ENCODE data around the gene MUTYH. TPM values are rescaled to one million over a fixed set of nuclear protein-coding genes. Genes with fewer than 3 reads are reported as not detected.
"Not testable (repeated sequence)": the region's sequence is repeated elsewhere in the genome, so short reads cannot be mapped to it uniquely, and the experiment has no call there.

The MUTYH gene
- total RNA-seq, 1 experiment from 2014 or later, result 48.4 TPM

DNA sequence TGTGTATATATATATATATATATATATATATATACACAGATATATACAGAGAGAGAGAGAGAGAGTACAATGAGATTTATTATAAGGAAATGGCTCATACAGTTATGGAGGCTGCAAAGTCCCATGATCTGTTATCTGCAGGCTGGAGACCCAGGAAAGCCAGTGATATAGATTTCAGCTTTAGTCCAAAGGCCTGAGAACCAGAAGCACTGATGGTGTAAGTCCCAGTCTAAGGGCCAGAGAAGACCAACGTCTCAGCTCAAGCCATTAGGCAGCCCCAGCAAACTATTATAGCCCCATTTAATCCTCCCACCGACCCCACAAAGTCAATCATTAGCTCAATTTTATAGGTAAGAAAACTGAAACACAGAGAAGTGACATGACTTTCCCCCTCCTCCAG, 48.5 kb downstream of the MUTYH start:
- no TSS peak for BruUV-seq (replicated peaks)
- no peaks in the 10 kb centered on the region for H3K4me1 Mint-ChIP-seq (ENCODE audit: low read depth, unreplicated experiment)
- no peak overlapping the region for H3K27ac Mint-ChIP-seq (ENCODE audit: unreplicated experiment)
- intact Hi-C loops (cut with micrococcal nuclease; ENCODE audit: unreplicated experiment), result no loop called here
- no peaks in the 10 kb centered on the region for H3K36me3 Mint-ChIP-seq (ENCODE audit: insufficient read depth, unreplicated experiment)
- H3K27me3 Mint-ChIP-seq (ENCODE audit: insufficient read depth, unreplicated experiment), result peaks cover 5% of the 10 kb centered on the region
- CTCF ChIA-PET, result interaction anchor here (0.5 to 0.8 kb wide), 3 partner anchors 259 to 955 kb away, joined by 3 read pairs; no protein-coding TSS in a partner anchor
- POLR2A ChIA-PET, result interaction anchor here (1.3 kb wide), 1 partner anchor 12 kb away, joined by 9 read pairs; no protein-coding TSS in a partner anchor
- H3K9me3 Mint-ChIP-seq (ENCODE audit: unreplicated experiment), result no peaks in the 10 kb centered on the region
- TF ChIP-seq, protein P1, sequence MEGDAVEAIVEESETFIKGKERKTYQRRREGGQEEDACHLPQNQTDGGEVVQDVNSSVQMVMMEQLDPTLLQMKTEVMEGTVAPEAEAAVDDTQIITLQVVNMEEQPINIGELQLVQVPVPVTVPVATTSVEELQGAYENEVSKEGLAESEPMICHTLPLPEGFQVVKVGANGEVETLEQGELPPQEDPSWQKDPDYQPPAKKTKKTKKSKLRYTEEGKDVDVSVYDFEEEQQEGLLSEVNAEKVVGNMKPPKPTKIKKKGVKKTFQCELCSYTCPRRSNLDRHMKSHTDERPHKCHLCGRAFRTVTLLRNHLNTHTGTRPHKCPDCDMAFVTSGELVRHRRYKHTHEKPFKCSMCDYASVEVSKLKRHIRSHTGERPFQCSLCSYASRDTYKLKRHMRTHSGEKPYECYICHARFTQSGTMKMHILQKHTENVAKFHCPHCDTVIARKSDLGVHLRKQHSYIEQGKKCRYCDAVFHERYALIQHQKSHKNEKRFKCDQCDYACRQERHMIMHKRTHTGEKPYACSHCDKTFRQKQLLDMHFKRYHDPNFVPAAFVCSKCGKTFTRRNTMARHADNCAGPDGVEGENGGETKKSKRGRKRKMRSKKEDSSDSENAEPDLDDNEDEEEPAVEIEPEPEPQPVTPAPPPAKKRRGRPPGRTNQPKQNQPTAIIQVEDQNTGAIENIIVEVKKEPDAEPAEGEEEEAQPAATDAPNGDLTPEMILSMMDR (IDR thresholded peaks at IDR 0.05; ENCODE audit: insufficient read depth in 1 of 2, low read depth in 1 of 2, low read length in 1 of 2, severe bottlenecking in 1 of 2, unreplicated experiment in 1 of 2), result no peak
- no peaks in the 10 kb centered on the region for H3K4me1 ChIP-seq
- H3K9me3 ChIP-seq, result no peaks in the 10 kb centered on the region
- DNase-seq, result no peak
- H3K4me3 ChIP-seq (ENCODE audit: low read depth, low read length), result no peak overlapping the region
- no peaks in the 10 kb centered on the region for H3K36me3 ChIP-seq (ENCODE audit: control insufficient read depth, insufficient read depth, low read length)
- H3K4me3 Mint-ChIP-seq (ENCODE audit: unreplicated experiment), result no peak overlapping the region
- no peaks in the 10 kb centered on the region for H3K27me3 ChIP-seq (replicated peaks; ENCODE audit: control insufficient read depth, insufficient read depth, low read length)

DNA sequence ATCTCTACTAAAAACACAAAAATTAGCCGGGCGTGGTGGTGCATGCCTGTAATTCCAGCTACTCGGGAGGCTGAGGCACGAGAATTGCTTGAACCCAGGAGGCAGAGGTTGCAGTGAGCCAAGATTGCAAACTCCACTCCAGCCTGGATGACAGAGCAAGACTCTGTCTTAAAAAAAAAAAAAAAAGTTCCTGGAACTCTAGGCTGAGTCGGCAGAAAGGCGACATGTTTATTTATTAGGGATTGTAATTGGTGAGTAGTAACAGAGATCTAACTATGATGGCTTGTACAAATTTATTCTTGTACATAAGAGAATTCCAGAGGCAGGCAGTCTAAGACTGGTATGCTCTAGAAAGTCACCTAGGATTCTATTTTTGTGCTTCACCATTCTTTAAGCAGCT, 49.2 kb downstream of the MUTYH start:
- H3K27me3 Mint-ChIP-seq (ENCODE audit: insufficient read depth, unreplicated experiment); H3K36me3 ChIP-seq (ENCODE audit: control insufficient read depth, insufficient read depth, low read length); H3K4me3 ChIP-seq (ENCODE audit: low read depth, low read length); CTCF ChIA-PET; DNase-seq; H3K9me3 Mint-ChIP-seq (ENCODE audit: unreplicated experiment); H3K27ac Mint-ChIP-seq (ENCODE audit: unreplicated experiment); H3K36me3 Mint-ChIP-seq (ENCODE audit: insufficient read depth, unreplicated experiment); H3K9me3 ChIP-seq; H3K4me1 Mint-ChIP-seq (ENCODE audit: low read depth, unreplicated experiment); H3K4me3 Mint-ChIP-seq (ENCODE audit: unreplicated experiment); intact Hi-C loops (cut with micrococcal nuclease; ENCODE audit: unreplicated experiment); H3K4me1 ChIP-seq; POLR2A ChIA-PET; H3K27me3 ChIP-seq (replicated peaks; ENCODE audit: control insufficient read depth, insufficient read depth, low read length); BruUV-seq (replicated peaks): not testable (repeated sequence)

DNA sequence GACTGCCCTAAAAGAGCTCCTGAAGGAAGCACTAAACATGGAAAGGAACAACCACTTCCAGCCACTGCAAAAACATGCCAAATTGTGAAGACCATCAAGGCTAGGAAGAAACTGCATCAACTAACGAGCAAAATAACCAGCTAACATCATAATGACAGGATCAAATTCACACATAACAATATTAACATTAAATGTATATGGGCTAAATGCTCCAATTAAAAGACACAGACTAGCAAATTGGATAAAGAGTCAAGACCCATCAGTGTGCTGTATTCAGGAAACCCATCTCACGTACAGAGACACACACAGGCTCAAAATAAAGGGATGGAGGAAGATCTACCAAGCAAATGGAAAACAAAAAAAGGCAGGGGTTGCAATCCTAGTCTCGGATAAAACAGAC, 53.7 kb downstream of the MUTYH start:
- not testable (repeated sequence) for BruUV-seq (replicated peaks); DNase-seq

DNA sequence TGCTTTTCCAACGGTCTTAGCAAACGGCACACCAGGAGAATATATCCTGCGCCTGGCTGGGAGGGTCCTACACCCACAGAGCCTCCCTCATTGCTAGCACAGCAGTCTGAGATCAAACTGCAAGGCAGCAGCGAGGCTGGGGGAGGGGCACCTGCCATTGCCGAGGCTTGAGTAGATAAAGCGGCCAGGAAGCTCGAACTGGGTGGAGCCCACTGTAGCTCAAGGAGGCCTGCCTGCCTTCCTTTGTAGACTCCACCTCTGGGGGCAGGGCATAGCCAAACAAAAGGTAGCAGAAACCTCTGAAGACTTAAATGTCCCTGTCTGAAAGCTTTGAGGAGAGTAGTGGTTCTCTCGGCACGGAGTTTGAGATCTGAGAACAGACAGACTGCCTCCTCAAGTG, 55.4 kb downstream of the MUTYH start:
- H3K4me1 Mint-ChIP-seq (ENCODE audit: low read depth, unreplicated experiment); POLR2A ChIA-PET; H3K36me3 ChIP-seq (ENCODE audit: control insufficient read depth, insufficient read depth, low read length); H3K27me3 ChIP-seq (replicated peaks; ENCODE audit: control insufficient read depth, insufficient read depth, low read length); BruUV-seq (replicated peaks); H3K9me3 ChIP-seq; intact Hi-C loops (cut with micrococcal nuclease; ENCODE audit: unreplicated experiment); CTCF ChIA-PET; H3K27me3 Mint-ChIP-seq (ENCODE audit: insufficient read depth, unreplicated experiment); H3K27ac Mint-ChIP-seq (ENCODE audit: unreplicated experiment); H3K4me3 Mint-ChIP-seq (ENCODE audit: unreplicated experiment); H3K4me3 ChIP-seq (ENCODE audit: low read depth, low read length); H3K4me1 ChIP-seq; DNase-seq; H3K36me3 Mint-ChIP-seq (ENCODE audit: insufficient read depth, unreplicated experiment): not testable (repeated sequence)
- peaks cover 19% of the 10 kb centered on the region for H3K9me3 Mint-ChIP-seq (ENCODE audit: unreplicated experiment)

More for the DNA sequence above, 53.7 kb downstream of the MUTYH start:
- H3K4me3 Mint-ChIP-seq (ENCODE audit: unreplicated experiment); H3K27ac Mint-ChIP-seq (ENCODE audit: unreplicated experiment); H3K36me3 Mint-ChIP-seq (ENCODE audit: insufficient read depth, unreplicated experiment); CTCF ChIA-PET; intact Hi-C loops (cut with micrococcal nuclease; ENCODE audit: unreplicated experiment); H3K4me1 ChIP-seq; H3K27me3 Mint-ChIP-seq (ENCODE audit: insufficient read depth, unreplicated experiment); H3K4me1 Mint-ChIP-seq (ENCODE audit: low read depth, unreplicated experiment); H3K36me3 ChIP-seq (ENCODE audit: control insufficient read depth, insufficient read depth, low read length); H3K27me3 ChIP-seq (replicated peaks; ENCODE audit: control insufficient read depth, insufficient read depth, low read length); H3K9me3 ChIP-seq; POLR2A ChIA-PET; H3K4me3 ChIP-seq (ENCODE audit: low read depth, low read length): not testable (repeated sequence)
- peaks cover 12% of the 10 kb centered on the region for H3K9me3 Mint-ChIP-seq (ENCODE audit: unreplicated experiment)

All from Caco-2 (cell line).